ENCODE results near the gene EPYC.

The EPYC gene, protein sequence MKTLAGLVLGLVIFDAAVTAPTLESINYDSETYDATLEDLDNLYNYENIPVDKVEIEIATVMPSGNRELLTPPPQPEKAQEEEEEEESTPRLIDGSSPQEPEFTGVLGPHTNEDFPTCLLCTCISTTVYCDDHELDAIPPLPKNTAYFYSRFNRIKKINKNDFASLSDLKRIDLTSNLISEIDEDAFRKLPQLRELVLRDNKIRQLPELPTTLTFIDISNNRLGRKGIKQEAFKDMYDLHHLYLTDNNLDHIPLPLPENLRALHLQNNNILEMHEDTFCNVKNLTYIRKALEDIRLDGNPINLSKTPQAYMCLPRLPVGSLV

DNA sequence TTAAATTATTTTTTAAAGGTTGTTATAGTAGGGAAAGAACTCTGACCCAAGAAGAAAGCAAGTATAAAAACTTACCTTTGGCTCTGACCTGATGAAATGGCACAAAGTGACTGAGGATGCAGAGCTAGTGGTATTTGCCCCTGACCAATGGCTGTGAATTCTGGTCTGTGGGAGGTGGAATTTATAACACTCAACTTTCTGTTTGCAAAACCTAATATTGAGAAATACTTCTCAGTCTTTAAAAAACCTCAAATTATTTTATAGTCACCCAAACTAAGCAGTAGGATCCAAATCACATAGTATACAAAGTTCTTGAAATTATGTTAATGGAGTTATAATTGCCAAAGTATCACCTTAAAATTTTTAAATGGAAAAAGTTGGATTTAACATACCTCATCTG, at the start of gene EPYC:
Gene EPYC, minus strand, starts transcription at position 101 of the 400 bp plus-strand sequence. CDS start 2,407 bp downstream, outside the sequence.
- no peak for DNase-seq (ENCODE audit: low read depth)
- TF ChIP-seq CTCF (conservative IDR thresholded peaks at IDR 0.05; ENCODE audit: low read depth, low read length) = no peak

GRCh38 chr12:91053951-91054715, 49.4 kb upstream of the EPYC start:
- no peak for TF ChIP-seq CTCF (conservative IDR thresholded peaks at IDR 0.05; ENCODE audit: low read depth, low read length)
- DNase-seq (ENCODE audit: low read depth) = peak; percentile 71
- H3K4me3 ChIP-seq (ENCODE audit: low read length) = no peak overlapping the region

More for the DNA sequence above, at the start of gene EPYC:
- H3K4me3 ChIP-seq (ENCODE audit: low read length) = no peak within 1 kb of the TSS

- no peak overlapping the region for H3K4me3 ChIP-seq (ENCODE audit: low read length)
- no peak for DNase-seq (ENCODE audit: low read depth)
- TF ChIP-seq CTCF (conservative IDR thresholded peaks at IDR 0.05; ENCODE audit: low read depth, low read length) = no peak
Measured at GRCh38 chr12:91052026-91052425, 47.3 kb upstream of the EPYC start.

GRCh38 chr12:91044586-91044985, 39.8 kb upstream of the EPYC start:
- no peak overlapping the region for H3K4me3 ChIP-seq (ENCODE audit: low read length)
- DNase-seq (ENCODE audit: low read depth) = no peak
- no peak for TF ChIP-seq CTCF (conservative IDR thresholded peaks at IDR 0.05; ENCODE audit: low read depth, low read length)

DNA sequence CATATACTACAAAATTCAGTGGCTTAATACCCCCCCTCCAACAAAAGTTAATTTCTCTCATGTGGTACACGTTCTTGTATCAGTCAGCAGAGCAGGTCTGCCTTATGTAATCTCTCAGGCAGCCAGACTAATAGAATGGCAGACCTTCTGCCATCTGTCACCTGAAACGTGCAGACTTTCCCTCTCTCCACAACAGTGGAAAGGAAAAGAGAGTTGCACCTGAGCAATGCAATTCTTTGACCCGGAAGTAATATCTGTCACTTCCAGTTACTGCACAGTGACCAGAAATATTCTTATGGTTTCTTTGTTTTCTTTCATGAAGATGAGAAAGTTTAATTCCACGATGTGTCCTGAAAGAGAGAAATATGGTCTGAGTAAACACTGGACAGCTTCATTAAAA, 38.6 kb upstream of the EPYC start:
- DNase-seq (ENCODE audit: low read depth) = no peak
- H3K4me3 ChIP-seq (ENCODE audit: low read length) = no peak overlapping the region
- no peak for TF ChIP-seq CTCF (conservative IDR thresholded peaks at IDR 0.05; ENCODE audit: low read depth, low read length)

GRCh38 chr12:91040096-91040755, 35.5 kb upstream of the EPYC start:
- H3K4me3 ChIP-seq (ENCODE audit: low read length) = no peak overlapping the region
- DNase-seq (ENCODE audit: low read depth) = no peak
- TF ChIP-seq CTCF (conservative IDR thresholded peaks at IDR 0.05; ENCODE audit: low read depth, low read length) = no peak
